NCI-H2171 (cell line): ENCODE results near the gene CATSPERE.
A peak's percentile ranks its signal among the peaks of the same experiment; 100 is the strongest.
"Not testable (repeated sequence)": the region's sequence is repeated elsewhere in the genome, so short reads cannot be mapped to it uniquely, and the experiment has no call there.

Experiments used
- DNase-seq: peaks from one replicate; lab custom pipeline; 2025; lab: John Stamatoyannopoulos, UW

Gene CATSPERE

DNA sequence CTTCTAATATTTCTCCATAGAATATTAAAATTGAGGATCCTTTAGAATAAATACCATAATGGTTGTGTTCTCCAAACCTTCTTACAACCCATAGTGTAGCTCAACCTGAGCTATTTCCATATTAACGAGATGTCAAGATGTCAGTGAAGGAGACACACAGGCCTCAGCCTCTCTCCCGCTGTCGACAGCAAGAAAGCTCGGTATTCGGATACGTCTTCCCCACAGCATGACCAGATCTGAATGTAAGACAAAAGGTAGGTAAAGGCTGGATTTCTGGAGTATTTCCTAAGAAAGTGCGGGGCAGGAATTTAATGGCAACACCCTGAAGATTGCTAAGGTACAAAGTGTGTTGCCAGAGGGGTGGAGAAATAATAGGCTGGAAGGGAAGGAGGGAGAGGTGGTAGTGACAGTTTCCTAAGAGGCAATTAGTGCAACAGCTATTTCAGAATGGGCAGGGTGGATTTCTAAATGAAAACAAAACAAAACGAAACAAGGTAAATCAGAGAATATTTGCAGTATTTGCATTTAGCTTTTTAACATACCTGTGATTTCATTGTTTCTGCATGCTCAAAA, 11.1 kb upstream of the CATSPERE start:
- no peak for DNase-seq

DNA sequence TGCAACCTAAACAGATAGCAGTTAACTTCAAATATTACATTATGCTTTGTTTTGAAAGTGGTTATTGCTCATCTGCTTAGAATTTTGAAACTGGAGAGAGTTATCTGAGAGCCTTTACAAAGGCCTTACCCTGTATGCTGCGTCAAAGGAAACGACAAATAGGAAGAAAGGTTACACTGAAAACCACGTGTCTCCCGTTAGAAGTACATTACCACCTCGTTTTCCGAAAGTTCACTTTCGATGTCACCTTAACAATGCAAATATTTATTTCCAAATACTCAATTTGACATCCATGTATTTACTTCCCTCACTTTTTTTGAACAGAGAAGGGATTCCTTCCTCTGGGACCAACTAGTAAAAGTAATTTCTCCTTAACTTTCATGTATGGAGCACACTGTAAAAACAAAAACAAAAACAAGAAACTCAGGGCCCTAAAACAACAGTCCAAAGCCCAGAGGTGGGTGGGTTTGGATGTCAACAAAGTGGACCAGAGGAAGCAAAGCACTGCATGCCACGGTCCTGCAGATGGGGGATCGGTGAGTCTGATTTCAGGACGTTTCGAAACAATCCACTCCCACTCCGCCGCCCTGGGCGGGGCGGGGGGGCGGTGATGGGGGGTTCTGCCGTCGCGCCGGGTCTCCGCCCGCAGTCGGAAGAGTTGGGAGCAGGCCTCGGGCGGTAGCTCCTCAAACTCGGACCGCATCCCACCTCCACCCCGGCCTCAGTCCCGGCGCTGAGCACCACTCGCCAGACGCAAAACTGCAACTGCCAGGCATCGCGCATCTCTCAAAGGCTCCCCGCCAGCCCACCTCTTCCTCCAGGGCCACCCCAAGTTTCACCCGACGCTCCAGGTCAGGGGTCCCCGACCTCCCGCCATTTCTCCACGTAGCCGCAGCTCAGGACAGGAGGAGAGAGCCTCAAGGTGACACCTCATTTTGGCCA, 10.2 kb upstream of the CATSPERE start:
- DNase-seq: peak; percentile 21

DNA sequence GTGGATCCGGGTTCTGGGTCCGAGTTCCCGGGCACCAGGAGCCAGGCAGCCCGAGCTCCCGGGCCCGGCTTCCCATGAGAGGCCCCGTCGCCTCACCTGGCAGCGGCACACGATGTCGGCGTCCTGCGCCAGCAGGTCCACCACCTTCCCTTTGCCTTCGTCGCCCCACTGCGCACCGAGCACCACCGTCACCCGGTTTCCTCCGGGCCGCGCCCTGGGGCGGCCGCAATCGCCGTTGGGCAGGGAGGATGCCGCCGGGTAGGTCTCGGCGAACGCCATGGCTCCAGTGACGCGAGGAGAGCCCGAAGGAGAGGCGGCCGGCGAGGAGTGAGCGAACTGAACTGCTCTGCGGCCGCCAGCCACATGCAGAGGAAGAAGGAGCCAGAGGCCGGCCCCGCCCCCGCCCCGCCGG, 9.5 kb upstream of the CATSPERE start, which contains the start of gene ADSS2:
Gene ADSS2, minus strand, starts transcription at position 371 of the 412 bp plus-strand sequence. Its CDS starts 92 bp downstream, at position 279.
- DNase-seq: no peak

DNA sequence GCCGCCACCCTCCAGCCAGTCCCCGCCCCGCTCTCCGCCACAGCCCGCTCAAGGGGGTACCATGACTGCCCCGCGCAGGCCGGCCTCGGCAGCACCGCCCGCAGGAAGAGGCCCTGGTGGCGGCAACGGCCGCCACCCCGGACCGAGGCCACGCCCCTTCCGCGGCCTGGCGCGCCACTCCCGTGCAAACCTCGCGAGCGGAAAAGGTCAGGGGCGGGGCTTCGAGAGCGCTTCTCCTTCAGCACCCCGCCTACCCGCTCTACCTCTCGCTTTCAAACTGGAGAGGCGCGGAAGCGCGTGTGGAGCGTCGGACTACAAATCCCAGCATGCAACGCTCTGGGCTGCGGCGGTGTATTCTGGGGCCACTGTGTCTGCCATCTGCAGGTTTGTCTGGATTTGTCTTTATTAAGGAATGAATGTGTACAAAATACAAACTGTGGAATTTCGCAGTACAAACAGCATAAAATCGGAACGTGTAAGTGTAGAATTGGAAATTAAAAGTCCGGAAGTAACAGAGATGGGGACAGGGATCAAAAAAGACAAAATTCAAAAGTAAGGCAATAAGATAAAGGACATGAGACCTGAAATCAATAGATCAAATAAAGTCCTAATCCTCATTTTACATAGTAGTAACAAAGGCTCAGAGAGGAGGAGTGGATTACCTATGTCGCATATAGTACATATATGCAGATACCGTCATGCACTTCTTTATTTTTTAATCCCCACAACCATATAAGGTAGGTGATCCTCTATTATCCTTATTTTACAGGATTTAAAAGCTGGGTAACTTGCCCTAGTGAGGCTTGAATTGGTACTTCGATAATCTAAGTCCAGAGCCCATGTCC, 8.9 kb upstream of the CATSPERE start:
- DNase-seq: peak; percentile 99

DNA sequence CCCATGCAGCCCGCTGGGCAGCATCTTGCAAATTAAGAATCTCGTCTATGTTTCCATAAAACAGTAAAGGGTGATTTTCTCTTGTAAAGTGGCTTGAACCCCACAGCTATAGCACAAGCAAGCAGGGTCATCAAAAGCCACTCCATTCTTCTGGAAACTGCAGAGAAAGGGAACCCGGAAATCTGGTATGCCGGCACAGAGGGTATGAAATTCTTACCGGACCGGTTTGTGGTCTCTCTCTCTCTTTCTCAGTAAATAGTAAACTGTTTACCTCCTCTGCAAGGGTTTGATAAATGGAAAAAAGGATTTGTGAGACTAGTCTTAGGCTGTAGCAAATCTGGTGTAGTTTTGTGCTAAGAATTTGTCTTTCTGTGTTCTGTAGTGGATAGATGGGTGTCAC, 6.7 kb upstream of the CATSPERE start:
- no peak for DNase-seq

DNA sequence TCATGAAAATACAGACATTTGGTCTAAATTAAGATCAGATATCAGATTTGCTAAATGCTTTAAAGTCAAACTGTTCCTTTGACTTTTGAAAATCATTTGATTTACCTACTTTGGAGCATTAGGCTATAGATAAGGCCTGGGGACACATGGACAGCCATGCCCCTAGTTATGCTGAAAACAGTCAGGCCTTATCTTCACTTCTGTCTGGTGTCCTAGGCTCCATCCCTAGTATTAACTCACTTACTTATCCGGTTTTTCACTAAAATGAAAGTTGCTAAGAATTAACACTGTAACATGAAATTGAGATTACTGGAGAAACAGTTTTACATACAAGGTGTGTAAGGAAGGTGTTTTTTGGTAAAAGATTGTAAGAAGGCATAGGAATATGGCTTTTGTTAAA, 4.5 kb upstream of the CATSPERE start:
- DNase-seq: no peak

DNA sequence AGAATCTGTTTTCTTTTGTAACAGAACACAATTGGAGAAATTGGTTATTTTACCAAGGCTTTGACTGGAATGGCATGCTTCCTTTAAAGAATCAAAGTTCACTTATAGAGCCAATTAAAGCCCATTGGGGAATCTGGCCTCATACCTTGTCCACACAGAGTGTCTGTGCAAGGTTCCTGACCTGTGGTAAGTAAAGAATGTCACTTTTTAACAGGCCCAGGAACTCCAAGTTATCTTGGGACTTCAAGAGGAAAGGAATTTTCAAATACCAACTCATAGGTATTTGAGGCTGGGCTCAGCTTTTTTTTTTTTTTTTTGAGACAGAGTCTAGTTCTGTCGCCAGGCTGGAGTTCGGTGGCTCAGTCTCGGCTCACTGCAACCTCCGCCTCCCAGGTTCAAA, 2.3 kb upstream of the CATSPERE start:
- DNase-seq: no peak

DNA sequence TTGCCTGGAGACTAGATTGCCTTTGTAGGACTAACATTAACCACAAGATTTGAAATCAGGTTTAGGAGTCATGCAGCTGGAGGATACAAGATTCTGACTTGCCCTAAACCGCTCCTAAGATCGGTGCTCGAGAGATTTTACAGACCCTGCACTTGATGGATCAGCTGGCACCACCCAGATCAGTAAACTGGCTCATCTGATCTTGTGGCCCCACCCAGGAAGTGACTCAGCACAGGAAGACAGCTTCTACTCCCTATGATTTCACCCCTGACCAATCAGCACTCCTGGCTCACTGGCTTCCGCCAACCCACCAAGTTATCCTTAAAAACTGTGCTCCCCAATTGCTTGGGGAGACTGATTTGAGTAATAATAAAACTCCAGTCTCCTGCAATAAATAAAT, 876 bp upstream of the CATSPERE start:
- peak; percentile 39 for DNase-seq

DNA sequence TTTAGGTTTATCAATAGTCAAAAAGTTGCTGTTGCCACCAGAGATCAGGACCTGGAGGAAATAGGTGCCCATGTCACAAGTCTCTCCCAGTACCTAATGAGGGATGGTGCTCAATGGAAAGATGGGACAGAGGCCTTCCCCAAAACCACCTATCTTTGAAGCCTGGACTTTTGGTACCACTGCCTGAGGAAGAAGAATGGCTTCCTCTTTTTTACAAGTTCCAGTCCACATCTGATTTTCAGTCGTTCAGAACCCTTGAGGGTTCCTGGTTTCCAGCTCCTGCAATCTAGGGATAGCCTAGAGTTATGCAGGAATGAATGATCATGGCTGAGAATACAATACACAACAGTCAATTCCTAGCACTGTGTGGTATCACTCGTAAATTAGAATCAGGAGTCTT, 5.7 kb downstream of the CATSPERE start:
- DNase-seq: no peak

DNA sequence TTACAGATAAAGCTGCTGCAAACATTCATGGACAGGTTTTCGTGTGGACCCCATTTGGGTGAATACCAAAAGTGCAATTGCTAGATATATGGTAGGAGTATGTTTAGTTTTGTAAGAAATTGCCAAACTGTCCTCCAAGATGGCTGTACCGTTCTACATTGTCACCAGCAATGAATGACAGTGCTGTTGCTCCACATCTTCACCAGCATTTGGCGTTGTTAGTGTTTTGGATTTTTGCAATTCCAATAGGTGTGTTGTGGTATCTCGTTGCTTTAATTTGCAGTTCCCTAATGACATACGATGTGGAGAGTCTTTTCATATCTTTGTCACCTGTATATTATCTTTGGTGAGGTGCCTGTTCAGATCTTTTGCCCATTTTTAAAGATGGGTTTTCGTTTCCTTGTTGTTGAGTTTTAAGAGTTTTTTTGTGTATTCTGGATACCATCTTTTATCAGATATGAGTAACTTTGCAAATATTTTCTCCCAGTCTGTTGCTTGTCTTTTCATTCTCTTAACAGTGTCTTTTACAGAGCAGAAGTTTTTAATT, 12.1 kb downstream of the CATSPERE start:
- no peak for DNase-seq

DNA sequence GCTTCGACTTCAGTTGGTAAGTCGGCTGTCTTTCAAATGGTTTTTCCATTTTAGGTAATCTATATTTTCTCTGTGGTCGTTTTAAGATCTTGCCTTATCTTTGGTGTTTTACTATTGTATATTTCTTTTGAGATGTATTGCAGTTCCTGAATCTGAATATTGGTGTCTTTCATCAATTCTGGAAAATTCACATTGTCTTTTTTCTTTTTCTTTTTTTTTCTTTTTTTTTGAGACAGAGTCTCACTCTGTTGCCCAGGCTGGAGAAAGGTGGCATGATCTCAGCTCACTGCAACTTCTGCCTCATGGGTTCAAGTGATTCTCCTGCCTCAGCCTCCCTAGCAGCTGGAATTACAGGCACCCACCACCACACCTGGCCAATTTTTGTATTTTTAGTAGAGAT, 23.9 kb downstream of the CATSPERE start:
- DNase-seq: not testable (repeated sequence)

DNA sequence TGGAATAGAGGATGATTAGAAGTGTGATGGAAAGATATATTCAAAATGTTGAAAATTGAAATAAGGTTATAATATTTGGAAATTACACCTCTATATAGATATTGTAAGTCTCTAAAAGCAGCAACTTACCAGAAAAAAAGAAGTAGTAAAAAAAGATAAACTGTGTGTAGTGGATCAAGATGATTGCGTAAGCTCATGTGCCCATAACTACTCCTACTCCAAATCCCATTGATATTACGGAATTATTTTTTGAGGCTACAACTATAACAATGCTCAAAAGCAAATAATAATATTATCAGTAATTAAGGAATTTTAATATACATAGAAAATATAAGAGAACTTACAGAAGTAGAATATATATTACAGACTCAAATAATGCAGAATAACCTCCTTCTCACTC, 33.6 kb downstream of the CATSPERE start:
- DNase-seq: no peak

DNA sequence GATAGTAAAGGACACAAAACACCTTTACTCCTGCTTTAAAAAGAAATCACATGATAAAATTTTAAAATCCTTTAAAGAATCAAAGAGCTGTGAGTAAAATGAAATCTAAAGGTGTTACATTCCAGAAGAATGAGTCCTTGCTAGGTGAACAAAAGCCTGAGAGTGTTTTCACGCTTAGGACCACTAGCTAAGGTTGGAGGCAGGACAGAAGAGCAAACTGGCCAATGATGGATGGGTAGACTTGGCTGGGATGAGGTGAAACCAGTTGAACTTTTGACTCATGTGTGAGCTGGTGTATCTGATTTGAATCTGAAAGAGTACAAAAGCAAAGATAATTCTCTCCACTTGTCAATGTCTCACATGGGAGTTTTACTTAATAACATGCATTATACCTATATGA, 35.1 kb downstream of the CATSPERE start:
- no peak for DNase-seq

DNA sequence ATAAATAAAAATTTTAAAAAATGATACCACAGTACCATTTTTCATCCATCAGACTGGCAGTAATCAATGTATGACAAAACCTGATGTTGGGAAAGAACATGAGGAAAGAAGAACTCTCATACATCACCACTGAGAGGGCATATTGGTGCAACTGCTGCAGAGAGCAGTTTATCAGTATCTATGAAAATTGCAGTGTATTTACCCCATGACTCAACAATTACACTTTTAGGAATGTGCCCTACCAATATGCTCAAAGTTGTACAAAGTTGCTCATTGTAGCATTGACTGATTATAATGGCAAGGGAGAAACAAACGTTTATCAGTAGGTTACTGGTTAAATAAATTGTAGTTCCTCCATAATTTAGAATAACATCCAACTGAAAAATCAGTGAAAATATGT, 36.7 kb downstream of the CATSPERE start:
- DNase-seq: no peak

DNA sequence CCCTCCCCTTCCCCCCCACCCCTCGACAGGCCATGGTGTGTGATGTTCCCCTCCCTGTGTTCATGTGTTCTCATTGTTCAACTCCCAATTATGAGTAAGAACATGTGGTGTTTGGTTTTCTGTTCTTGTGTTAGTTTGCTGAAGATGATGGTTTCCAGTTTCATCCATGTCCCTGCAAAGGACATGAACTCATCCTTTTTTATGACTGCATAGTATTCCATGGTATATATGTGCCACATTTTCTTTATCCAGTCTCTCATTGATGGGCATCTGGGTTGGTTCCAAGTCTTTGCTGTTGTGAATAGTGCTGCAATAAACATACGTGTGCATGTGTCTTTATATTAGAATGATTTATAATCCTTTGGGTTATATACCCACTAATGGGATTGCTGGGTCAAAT, 38.4 kb downstream of the CATSPERE start:
- not testable (repeated sequence) for DNase-seq

DNA sequence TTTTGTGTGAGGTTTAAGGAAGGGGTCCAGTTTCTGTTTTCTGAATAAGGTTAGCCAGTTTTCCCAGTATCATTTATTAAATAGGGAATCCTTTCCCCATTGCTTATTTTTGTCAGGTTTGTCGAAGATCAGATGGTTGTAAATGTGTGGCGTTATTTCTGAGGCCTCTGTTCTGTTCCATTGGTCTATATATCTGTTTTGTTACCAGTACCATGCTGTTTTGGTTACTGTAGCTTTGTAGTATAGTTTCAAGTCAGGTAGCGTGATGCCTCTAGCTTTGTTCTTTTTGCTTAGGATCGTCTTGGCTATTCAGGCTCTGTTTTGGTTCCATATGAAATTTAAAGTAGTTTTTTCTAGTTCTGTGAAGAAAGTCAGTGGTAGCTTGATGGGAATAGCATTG, 39.4 kb downstream of the CATSPERE start:
- DNase-seq: not testable (repeated sequence)

DNA sequence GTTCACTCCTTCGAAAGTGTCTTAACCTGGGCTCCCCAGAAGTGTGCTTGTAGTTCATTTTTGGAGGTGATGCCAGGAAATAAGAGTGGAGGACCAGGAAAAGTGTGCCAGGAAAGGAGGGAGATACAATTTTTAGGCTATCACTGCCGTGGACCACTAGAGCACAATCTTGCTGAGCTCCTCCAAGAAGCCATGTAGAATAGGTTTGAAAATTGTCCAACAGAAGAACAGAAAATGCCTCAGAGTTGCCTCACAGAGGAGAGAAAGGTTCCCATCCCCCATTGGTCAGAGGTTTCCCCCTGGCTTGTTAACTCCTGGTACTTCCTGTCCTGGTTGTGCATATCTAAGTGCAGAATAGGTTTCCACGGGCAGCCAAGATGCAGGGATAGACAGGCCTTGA, 41.6 kb downstream of the CATSPERE start:
- DNase-seq: no peak

DNA sequence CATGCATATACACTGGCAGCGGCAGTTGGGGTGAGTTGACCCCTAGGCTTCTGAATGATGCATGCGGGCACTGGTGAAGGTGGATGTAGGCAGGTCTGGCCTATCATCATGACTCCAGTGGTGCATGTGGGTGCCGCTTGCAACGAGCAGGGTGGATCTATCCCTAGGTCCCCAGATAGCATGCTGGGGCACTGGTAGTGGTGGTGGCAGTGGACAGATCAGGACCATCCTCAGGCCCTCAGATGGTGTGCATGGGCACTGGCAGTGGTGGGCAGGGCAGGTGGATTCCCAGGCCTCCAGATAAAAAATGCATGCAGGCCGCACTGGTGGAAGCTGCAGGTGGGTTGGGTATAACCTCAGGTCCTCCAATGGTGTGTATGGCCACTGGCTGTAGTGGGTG, 52.4 kb downstream of the CATSPERE start:
- no peak for DNase-seq

DNA sequence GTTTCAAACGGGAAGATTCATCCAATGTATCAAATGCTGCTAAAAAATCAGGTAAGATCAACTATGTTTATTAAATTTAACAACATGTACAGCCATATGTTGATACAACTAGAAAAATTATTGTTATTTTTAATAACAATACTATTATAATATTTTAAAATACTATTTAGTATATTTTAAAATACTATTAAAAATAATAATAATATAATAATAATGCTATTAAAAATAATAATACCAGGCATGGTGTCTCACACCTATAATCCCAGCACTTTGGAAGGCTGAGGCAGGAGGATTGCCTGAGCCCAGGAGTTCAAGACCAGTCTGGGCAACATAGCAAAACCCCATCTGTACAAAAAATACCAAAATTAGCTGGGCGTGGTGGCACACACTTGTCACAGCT, 54.6 kb downstream of the CATSPERE start:
- no peak for DNase-seq

DNA sequence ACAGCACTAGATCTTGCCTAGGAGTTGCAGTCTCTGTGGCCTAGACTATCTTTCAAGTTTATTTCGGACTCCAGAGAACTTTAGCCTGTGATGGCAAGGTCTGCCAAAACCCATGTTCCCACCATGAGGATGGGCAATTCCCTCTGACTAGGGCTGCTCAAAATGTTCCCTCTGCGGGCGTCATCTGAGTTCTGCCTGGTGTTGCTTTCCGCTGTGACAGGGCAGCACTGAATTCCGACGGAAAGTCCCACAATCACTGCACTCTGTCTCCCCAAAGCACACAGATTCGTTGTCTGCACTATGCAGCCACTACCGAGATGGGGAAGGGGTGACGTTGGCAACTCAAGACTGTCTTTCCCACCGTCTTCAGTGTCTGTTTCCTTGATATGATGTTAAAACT, 75.2 kb downstream of the CATSPERE start:
- no peak for DNase-seq

DNA sequence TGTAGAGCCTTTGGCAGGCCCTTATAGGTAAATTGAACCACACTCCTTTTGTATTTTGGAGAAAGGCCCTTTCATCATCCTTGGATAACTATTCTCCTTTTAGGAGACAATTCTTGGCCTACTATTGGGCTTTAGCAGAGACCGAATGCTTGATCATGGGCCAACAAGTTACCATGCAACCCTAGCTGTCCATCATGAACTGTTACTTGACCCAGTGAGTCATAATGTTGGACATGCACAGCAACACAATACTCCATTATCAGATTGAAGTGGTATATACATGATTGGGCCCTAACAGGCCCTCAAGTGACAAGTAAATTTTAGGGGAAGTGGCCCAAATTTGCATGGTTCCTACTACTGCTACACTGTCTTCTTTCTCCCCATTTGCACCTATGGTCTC, 84.4 kb downstream of the CATSPERE start:
- no peak for DNase-seq

DNA sequence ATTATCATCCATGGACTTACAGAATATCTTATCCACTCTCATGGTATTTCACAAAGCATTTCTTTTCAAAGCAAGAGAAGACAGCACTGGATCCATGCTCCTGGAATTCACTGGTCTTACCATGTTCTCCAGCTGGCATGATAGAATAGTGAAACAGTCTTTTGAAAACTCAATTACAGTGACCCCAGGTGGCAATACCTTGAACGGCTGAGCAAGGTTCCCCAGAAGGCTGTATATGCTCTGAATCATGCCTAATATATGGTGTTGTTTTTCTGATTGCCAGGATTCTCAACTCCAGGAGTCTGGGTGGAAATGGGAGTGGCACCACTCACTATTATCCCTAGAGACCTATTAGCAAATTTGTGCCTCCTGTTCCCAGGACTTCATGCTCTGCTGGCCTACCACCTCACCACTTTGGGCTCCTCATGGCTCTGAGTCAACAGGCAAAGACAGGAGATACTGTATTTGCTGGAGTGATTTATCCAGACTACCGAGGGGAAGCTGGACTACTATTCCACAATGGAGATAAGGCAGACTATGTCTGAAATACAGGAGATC, 87.6 kb downstream of the CATSPERE start:
- DNase-seq: no peak
